Activated T-cell treated with anti-CD3 and anti-CD28 coated beads for 48 hours (primary cell): ENCODE data around the gene CD151.

Source experiments
- DNase-seq: peaks from one replicate; pipeline ENCODE4 v3.0.0-alpha.2; 2020; ENCODE audit warnings: low read depth

The CD151 gene

DNA sequence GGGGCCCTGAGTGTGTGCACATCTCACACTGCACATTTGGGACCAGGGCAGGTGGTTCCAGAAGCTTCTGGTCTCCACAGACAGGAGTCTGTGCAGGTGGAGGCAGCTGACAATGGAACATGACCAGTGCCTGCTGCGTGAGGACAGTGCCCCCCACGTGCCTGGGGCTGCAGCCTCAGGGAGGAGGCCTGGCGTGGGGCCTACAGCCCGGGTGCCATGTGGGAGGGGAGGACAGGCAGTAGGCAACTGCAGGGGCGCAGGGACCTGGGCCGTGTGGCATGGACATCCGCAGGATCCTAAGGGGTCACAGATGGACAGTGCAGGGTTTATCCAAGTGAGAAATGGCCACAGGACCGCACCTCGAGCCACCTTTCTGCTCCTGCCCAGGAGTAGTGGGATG, 38.7 kb downstream of the CD151 start:
- no peak for DNase-seq

DNA sequence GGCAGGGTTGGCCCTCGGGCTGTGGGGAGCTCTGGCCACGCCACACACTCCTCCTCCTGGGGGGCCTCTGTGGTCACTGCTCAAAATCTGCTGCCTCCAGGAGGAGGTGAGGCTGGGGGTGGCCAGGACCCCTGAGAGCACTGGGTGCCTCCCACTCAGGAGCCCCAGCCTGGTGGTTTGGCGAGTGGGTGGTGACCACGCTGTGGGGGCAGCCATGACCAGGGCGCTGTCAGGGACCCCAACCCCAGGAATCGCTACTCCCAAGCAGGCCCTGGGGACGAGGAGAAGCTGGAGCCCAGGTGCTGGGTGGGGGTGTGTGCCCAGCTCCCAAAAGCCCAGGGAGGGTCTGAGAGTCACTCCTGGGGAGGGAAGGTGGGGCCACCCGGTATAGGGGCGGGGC, 40.0 kb downstream of the CD151 start:
- DNase-seq: no peak

DNA sequence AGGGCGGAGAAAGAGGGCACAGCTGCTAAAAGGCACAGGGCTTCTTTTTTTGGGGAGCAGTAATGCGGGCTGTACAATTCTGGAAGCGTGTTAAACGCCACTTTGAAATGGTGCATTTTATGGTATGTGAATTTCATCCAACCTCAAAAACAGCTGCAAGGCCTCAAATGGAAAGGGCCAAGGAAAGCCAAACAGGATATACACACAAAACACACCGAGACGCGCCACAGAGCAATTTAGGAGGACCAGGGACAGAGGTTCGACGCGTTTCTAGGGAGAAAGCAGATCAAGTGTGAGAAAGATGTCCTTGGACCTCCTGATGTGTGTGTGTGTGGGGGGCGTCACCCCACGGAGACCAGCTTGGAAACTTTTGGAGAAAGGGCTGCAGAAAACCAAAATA, 41.0 kb downstream of the CD151 start:
- no peak for DNase-seq

DNA sequence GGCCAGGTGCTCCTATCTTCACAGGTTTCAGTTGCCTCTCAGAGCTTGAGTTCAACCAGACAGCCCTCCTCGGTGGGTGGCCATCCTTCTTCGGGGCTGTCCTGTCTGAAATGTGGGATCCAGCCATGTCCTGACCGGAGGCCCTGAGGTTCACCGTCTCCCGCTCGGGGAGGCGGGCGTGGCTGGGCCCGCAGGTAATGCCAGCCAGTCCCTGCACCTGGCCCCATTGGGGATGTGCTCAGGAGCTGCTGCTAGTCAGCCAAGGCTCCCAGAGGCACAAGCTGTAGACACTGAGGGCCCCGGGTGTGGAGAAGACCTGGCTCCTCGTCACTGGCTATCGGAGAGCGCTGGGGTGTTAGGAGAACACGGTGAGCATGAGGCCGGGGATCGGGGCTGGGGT, 42.5 kb downstream of the CD151 start:
- DNase-seq: no peak

DNA sequence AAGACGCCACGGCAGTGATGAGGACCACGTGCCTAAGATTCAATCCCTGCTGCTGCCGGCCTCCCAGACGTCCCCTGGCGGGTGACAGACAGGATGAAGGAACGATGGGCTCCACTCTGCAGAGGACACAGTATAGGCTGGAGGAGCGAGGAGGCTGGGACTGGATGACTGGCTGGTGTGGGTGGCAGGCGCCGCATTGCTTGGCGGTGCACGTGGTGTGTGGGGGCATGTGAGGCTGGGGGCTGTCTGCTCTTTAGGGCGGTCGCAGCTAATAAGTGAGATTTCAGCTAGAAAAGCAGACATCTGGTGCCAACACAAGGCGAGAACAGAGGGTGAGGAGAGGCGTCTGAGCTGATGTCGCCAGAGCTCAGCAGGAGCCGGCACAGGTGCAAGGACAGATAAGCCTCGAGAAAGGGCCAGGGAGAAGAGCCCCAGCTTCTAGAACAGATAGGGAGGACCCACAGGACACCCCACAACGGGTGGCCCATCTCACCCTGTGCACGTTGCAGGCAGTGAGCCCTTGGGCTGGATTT, 43.1 kb downstream of the CD151 start:
- no peak for DNase-seq

DNA sequence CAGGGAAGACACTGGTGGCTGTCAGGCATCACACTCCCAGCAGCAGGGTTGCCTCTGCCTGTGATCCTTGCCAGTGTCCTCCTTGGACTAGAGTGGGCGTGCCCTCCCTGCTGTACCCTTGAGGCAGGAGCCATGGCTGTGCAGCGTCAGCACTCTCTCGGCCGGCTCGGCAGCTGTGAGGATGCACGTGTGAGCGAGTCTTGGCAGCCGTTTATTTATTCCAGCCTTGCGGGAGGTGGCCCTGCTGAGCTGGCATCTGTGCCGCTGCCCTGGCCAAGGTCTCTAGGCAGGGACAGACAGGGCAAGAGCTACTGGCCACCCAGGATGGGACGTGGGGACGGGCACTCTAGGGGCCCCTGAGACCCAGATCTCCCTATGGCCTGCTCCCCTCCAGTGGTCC, 43.8 kb downstream of the CD151 start:
- no peak for DNase-seq

DNA sequence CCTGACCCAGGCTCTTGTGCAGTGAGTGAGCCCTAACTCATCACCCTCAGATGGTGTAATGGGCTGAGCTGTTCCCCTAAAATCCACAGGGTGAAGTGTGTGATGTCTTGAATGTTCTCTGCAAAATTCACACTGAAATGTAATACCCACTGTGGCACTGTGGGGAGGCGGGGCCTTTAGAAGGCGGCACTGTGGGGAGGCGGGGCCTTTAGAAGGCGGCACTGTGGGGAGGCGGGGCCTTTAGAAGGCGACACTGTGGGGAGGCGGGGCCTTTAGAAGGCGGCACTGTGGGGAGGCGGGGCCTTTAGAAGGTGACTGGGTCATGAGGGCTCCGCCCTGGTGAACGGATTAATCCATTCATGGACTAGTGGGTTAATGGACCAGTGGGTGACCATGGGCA, 44.8 kb downstream of the CD151 start:
- peak; percentile 37 for DNase-seq

DNA sequence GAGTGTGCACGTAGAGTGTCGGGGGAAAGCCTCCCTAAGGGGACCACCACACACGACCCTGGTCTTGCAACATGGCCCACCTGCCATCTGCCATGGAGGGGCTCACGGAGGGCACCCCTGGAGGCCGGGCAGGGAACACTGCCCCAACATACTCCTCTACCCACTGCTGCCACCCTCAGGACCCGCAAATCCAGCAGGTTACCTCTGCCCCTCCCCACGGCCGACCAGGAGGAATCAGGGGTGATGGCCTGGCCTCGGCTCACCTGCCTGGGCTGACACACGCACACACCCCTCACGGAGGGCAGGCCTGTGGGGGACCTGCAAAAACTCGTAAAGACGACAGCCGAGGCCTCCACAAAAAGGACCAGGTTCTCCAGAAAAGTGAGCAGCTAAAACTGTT, 47.7 kb downstream of the CD151 start:
- DNase-seq: no peak

DNA sequence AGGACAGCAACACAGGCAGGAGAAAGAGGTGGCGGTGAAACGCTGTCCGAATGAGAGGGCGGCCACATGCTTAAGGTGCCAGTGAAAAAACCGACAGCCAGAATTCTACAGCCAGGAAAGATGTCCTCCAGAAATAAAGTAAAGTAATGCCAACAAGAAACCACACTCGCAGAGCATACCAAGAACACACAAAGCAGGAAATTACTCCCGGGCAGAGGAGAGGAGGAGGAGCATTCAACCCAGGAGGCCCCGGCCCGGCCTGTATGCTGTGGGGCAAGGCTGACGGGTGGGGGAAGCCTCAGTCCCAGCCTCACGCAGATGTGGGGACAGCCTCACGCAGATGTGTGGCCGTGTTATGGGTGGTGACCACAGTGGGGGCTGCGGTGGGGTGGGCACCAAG, 49.8 kb downstream of the CD151 start:
- no peak for DNase-seq

DNA sequence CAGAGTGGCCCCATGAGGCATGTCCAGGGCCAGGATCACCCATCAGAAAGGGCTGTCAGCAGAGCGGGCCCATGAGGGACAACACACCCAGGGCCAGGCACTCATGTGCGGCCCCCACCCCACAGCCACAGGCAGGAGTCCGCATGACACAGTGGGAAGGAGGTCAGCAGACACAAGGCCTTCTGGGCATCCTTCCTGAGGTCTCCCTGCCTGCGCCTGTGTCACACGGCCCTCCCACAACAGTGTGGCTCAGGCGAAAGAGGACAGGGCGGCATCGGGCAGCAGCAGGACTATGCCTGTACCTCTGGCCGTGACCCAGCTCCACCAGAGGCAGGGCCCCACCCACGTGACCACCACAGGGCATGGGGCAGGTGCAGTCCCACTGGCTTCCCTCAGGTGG, 50.8 kb downstream of the CD151 start:
- no peak for DNase-seq

DNA sequence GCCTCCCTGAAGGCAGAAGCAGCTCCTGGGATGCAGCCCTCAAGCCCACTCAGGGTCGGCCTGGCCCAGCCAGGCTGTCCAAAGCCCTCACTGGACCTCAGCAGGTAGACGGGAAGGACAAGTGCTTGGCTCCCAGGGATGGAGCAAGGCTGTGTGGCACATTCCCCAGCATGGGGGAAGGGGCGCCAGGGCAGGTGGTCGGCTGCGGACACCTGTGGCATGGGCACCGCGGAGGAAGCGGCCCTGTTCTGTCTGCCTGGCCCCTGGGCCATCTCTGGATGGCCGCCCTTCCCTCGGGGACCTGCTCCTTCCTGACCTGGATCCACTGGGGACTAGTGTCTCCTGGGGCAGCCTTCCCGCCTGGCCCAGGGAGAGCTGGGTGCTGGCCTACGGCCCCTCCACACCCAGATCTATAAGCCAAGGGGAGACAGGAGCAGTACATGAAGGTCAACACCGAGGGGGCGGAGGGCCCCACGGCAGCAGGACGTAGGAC, 51.9 kb downstream of the CD151 start:
- DNase-seq: no peak

DNA sequence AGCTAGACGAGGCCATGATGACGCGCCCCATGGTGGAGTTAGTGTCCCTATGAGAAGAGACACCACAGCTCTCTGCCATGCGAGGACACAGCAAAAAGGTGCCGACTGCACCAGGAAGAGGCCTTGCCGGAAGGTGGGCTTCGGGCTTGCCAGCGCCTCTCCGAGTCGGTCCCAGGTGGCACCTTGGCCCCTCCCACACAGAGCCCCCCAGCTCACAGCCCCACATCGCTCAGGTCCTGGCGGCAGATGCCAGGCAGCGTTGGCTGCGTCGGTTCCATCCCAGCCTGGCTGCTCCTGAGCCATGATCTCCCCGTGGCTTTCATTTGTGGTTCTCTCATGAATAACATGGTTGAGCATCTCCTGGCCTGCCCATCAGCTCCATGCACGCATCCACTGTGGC, 53.8 kb downstream of the CD151 start:
- DNase-seq: no peak

DNA sequence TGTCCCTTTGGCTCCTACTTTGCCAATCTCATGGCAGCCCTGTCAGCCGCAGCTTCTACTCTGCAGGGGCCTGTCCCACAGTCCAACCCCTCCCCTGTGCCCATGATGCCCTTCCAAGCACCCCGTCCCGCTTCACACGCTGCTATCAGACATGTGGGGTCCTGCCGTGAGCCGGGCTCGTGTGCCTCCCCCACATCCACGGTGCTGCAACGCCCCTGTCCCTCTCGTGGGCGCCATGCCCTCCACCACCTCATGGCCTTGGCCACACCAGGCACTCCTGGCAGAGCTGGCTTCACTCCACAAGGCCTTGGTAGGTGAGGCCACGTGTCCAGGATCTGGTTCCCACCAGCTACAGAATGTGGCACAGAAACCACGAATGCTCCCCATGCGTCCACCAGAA, 54.8 kb downstream of the CD151 start:
- DNase-seq: no peak
